T-cell (primary cell): ENCODE measurements around the gene TXLNB. TPM values are rescaled to one million over a fixed set of nuclear protein-coding genes. Genes with fewer than 3 reads are reported as not detected.
A peak's percentile ranks its signal among the peaks of the same experiment; 100 is the strongest.
"Not testable (repeated sequence)": the region's sequence is repeated elsewhere in the genome, so short reads cannot be mapped to it uniquely, and the experiment has no call there.

Source experiments
- ATAC-seq, 4 experiments: fragments of 200-7000 bp in 3 of 4; fragments of 150-1000 bp in 1 of 4; cut with Tn5 transposase; replicated peaks in 1 of 4; 1 replicate in 3 of 4; 2 replicates in 1 of 4; pipeline ENCODE4 v1.10.0; 2021; ENCODE audit warnings: moderate library complexity in 3 of 4, mild to moderate bottlenecking in 2 of 4, moderate number of reproducible peaks in 1 of 4
- CTCF ChIA-PET, 2 donors: fragments of 300-600 bp; sonication (Branson Sonifier 250); formaldehyde crosslinking; loops; one replicate each; lab custom pipeline; 2022; ENCODE audit warnings: antibody characterized with exemption in 2 of 2; lab: Charles Lee
- POLR2A ChIA-PET, 2 donors: fragments of 300-600 bp; sonication (Branson Sonifier 250); formaldehyde crosslinking; loops; one replicate each; lab custom pipeline; 2022; ENCODE audit warnings: antibody characterized with exemption in 2 of 2; lab: Charles Lee
- DNase-seq, 35 experiments: peaks; one replicate each; pipeline versions ENCODE4 v3.0.0 to v3.0.0-alpha.2; 2013 to 2023
- H3K27ac ChIP-seq: one replicate; pipeline ENCODE4 v1.5.1; 2013; ENCODE audit warnings: low read length
- H3K27me3 ChIP-seq, 2 experiments: replicated peaks in 1 of 2; 1 replicate in 1 of 2; 2 replicates in 1 of 2; pipeline versions ENCODE4 v1.6.1 to v1.7.0; 2013; ENCODE audit warnings: low read length in 1 of 2, mixed read lengths in 1 of 2; ENCODE audit not compliant: control insufficient read depth in 2 of 2, insufficient read depth in 2 of 2; ENCODE audit errors: extremely low read depth in 1 of 2
- H3K36me3 ChIP-seq, 2 donors: 1 replicate in 1 of 2; 2 replicates in 1 of 2; pipeline versions ENCODE4 v1.6.1 to v1.7.0; 2013; ENCODE audit warnings: low read length in 1 of 2; ENCODE audit not compliant: control insufficient read depth in 2 of 2, insufficient read depth in 1 of 2; ENCODE audit errors: extremely low read depth in 1 of 2
- H3K4me1 ChIP-seq, 2 experiments: 1 replicate in 1 of 2; 2 replicates in 1 of 2; pipeline versions ENCODE4 v1.6.1 to v1.7.0; 2013; ENCODE audit warnings: low read length in 2 of 2, mixed read lengths in 1 of 2; ENCODE audit not compliant: insufficient read depth in 2 of 2, control insufficient read depth in 1 of 2; ENCODE audit errors: extremely low read depth in 1 of 2
- H3K4me3 ChIP-seq, 2 donors: 1 replicate in 1 of 2; 2 replicates in 1 of 2; pipeline versions ENCODE4 v1.5.1 to v1.7.0; 2013; ENCODE audit warnings: mild to moderate bottlenecking in 2 of 2, low read length in 1 of 2, moderate library complexity in 1 of 2; ENCODE audit not compliant: control insufficient read depth in 1 of 2; ENCODE audit errors: extremely low read depth in 1 of 2
- H3K9me3 ChIP-seq: 2 replicates; pipeline ENCODE4 v1.7.0; 2013
- H3K27ac Mint-ChIP-seq, 2 donors: one replicate each; pipeline ENCODE4 v1.8.0; 2020 to 2021; ENCODE audit warnings: mild to moderate bottlenecking in 2 of 2, mixed read lengths in 2 of 2
- H3K27me3 Mint-ChIP-seq, 2 donors: one replicate each; pipeline ENCODE4 v1.8.0; 2021 to 2022; ENCODE audit warnings: mixed read lengths in 2 of 2
- H3K36me3 Mint-ChIP-seq: one replicate; pipeline ENCODE4 v1.8.0; 2021; ENCODE audit warnings: mixed read lengths
- H3K4me1 Mint-ChIP-seq, 3 donors: one replicate each; pipeline ENCODE4 v1.8.0; 2020 to 2022; ENCODE audit warnings: mixed read lengths in 3 of 3, mild to moderate bottlenecking in 1 of 3
- H3K4me3 Mint-ChIP-seq, 3 donors: one replicate each; pipeline ENCODE4 v1.8.0; 2020 to 2022; ENCODE audit warnings: mild to moderate bottlenecking in 3 of 3, mixed read lengths in 3 of 3, moderate library complexity in 3 of 3
- H3K9me3 Mint-ChIP-seq, 3 donors: one replicate each; pipeline ENCODE4 v1.8.0; 2020 to 2022; ENCODE audit warnings: mixed read lengths in 3 of 3
- WGBS: methylation state at CpG from one replicate; pipeline ENCODE4 v1.1.5; 2013; ENCODE audit warnings: missing lambda C conversion rate; ENCODE audit not compliant: insufficient coverage; 5-methylcytosine and 5-hydroxymethylcytosine counted together
- total RNA-seq, 35 experiments: library from RNA in 6 of 35; stranded (reverse) in 6 of 35; fragments of 120-200 nt in 1 of 35; gene quantifications; one replicate each; pipeline versions ENCODE4 v1.2.1 to v1.2.4 and lab custom pipeline; 2013 to 2026

TXLNB gene
- total RNA-seq, 5 donors from 2014 or later (not counting 1 experiment from before 2014, with no cell fraction given): 0.41 to 0.92 (median 0.72) TPM

GRCh38 chr6:139294090-139294489 is 2.3 kb upstream of the TXLNB start:
- no CpG with 5 or more reads among the region's 2 CpGs for WGBS
- Mint-ChIP-seq H3K36me3 (peaks cover under 1% of the 10 kb centered on the region), H3K4me1 (peaks cover 55 to 74% (median 61%) of the 10 kb centered on the region in 3 donors), H3K9me3 (no peaks in the 10 kb centered on the region), H3K27ac (peak overlapping the region; percentile 83), H3K27me3 (no peaks in the 10 kb centered on the region), H3K4me3 (no peak overlapping the region)
- Histone ChIP-seq H3K4me1 (peaks cover 30 to 32% of the 10 kb centered on the region in 2 experiments), H3K27me3 (no peaks in the 10 kb centered on the region), H3K27ac (peak overlapping the region; percentile 95), H3K36me3 (no peaks in the 10 kb centered on the region), H3K9me3 (no peaks in the 10 kb centered on the region), H3K4me3 (no peak overlapping the region)
- ATAC-seq (no peak), DNase-seq (peak in 1 of 35 experiments; percentile 18)
- ChIA-PET POLR2A (interaction anchor here in 1 of 2 donors (0.6 kb wide), 1 partner anchor 128 kb away, joined by 5 read pairs; no protein-coding TSS in a partner anchor), CTCF (interaction anchor here in 1 of 2 donors (0.8 kb wide), 1 partner anchor 70 kb away, joined by 3 read pairs; no protein-coding TSS in a partner anchor)

- Histone ChIP-seq H3K27ac (peak overlapping the region; percentile 95), H3K4me1 (peaks cover 30 to 34% of the 10 kb centered on the region in 2 experiments)
- H3K27me3 ChIP-seq, H3K9me3 ChIP-seq, H3K9me3 Mint-ChIP-seq, DNase-seq, H3K36me3 ChIP-seq, H3K4me3 ChIP-seq, ATAC-seq, H3K27me3 Mint-ChIP-seq, H3K36me3 Mint-ChIP-seq, POLR2A ChIA-PET: not testable (repeated sequence)
- WGBS: 100% methylated on average over 4 of the region's 10 CpGs
- peak overlapping the region; percentile 97 to 98 for H3K27ac Mint-ChIP-seq
- peaks cover 60 to 76% (median 67%) of the 10 kb centered on the region in 3 donors for H3K4me1 Mint-ChIP-seq
- CTCF ChIA-PET: interaction anchor here (0.6 to 1.5 kb wide), 6 partner anchors 71 to 198 kb away, joined by 3 to 14 read pairs (median 5); no protein-coding TSS in a partner anchor
- H3K4me3 Mint-ChIP-seq: peak overlapping the region in 1 of 3 donors; percentile 77
Measured at GRCh38 chr6:139293230-139293629, 1.4 kb upstream of the TXLNB start.

GRCh38 chr6:139290787-139291311 is 949 bp downstream of the TXLNB start:
- Histone ChIP-seq H3K27me3 (no peaks in the 10 kb centered on the region), H3K27ac (peak overlapping the region; percentile 95), H3K36me3 (no peaks in the 10 kb centered on the region), H3K9me3 (no peaks in the 10 kb centered on the region), H3K4me3 (peak overlapping the region in 1 of 2 donors; percentile 44), H3K4me1 (peaks cover 30 to 34% of the 10 kb centered on the region in 2 experiments)
- peak overlapping the region; percentile 67 to 77 (median 74) for H3K4me3 Mint-ChIP-seq
- peak overlapping the region; percentile 97 to 98 for H3K27ac Mint-ChIP-seq
- DNase-seq (peak in 26 of 35 experiments; percentile 2 to 84 (median 36)), ATAC-seq (peak; percentile 52 to 82 (median 71))
- 0% methylated on average over 2 of the region's 5 CpGs for WGBS
- ChIA-PET POLR2A (interaction anchor here (0.6 to 1.1 kb wide), 8 partner anchors 11 to 149 kb away, joined by 3 to 6 read pairs (median 4); partner anchors contain the start of gene CITED2 (in 2 of the 2)), CTCF (interaction anchor here (0.5 to 2.1 kb wide), 9 partner anchors 13 to 620 kb away, joined by 3 to 14 read pairs (median 4); no protein-coding TSS in a partner anchor)
- H3K4me1 Mint-ChIP-seq: peaks cover 56 to 72% (median 67%) of the 10 kb centered on the region in 3 donors
- peaks cover 7% of the 10 kb centered on the region for H3K36me3 Mint-ChIP-seq
- H3K27me3 Mint-ChIP-seq: no peaks in the 10 kb centered on the region
- H3K9me3 Mint-ChIP-seq: peaks cover 0 to 5% (median 0%) of the 10 kb centered on the region in 3 donors

- Histone ChIP-seq H3K4me3 (no peak overlapping the region), H3K4me1 (peaks cover 28 to 30% of the 10 kb centered on the region in 2 experiments), H3K27ac (peak overlapping the region; percentile 95), H3K27me3 (no peaks in the 10 kb centered on the region), H3K36me3 (no peaks in the 10 kb centered on the region), H3K9me3 (no peaks in the 10 kb centered on the region)
- no peak overlapping the region for H3K4me3 Mint-ChIP-seq
- ChIA-PET CTCF (interaction anchor here in 1 of 2 donors (1.1 kb wide), 1 partner anchor 75 kb away, joined by 3 read pairs; no protein-coding TSS in a partner anchor), POLR2A (no interaction called here)
- peaks cover 50 to 64% (median 59%) of the 10 kb centered on the region in 3 donors for H3K4me1 Mint-ChIP-seq
- WGBS: 100% methylated on average over 1 of the region's 10 CpGs
- no peak for DNase-seq
- H3K9me3 Mint-ChIP-seq: peaks cover 0 to 5% (median 0%) of the 10 kb centered on the region in 3 donors
- H3K27me3 Mint-ChIP-seq: no peaks in the 10 kb centered on the region
- no peak for ATAC-seq
- H3K27ac Mint-ChIP-seq: peak overlapping the region in 1 of 2 donors; percentile 98
- peaks cover 7% of the 10 kb centered on the region for H3K36me3 Mint-ChIP-seq
Measured at GRCh38 chr6:139289233-139289632, 2.6 kb downstream of the TXLNB start.

GRCh38 chr6:139288496-139289040 is 3.2 kb downstream of the TXLNB start:
- Mint-ChIP-seq H3K27ac (peak overlapping the region; percentile 23 to 53), H3K4me1 (peaks cover 46 to 60% (median 57%) of the 10 kb centered on the region in 3 donors), H3K27me3 (no peaks in the 10 kb centered on the region), H3K4me3 (no peak overlapping the region), H3K36me3 (peaks cover 10% of the 10 kb centered on the region), H3K9me3 (peaks cover 0 to 5% (median 0%) of the 10 kb centered on the region in 3 donors)
- CTCF ChIA-PET: interaction anchor here (1.1 kb wide), 2 partner anchors 37 to 76 kb away, joined by 3 to 5 read pairs; no protein-coding TSS in a partner anchor
- Histone ChIP-seq H3K27ac (no peak overlapping the region), H3K36me3 (no peaks in the 10 kb centered on the region), H3K4me1 (peaks cover 27 to 30% of the 10 kb centered on the region in 2 experiments), H3K4me3 (no peak overlapping the region), H3K9me3 (no peaks in the 10 kb centered on the region), H3K27me3 (no peaks in the 10 kb centered on the region)
- DNase-seq (no peak), ATAC-seq (no peak)
- 100% methylated on average over 4 of the region's 8 CpGs for WGBS
- POLR2A ChIA-PET: no interaction called here

- Mint-ChIP-seq H3K36me3 (peaks cover 10% of the 10 kb centered on the region), H3K9me3 (peaks cover 0 to 5% (median 0%) of the 10 kb centered on the region in 3 donors), H3K4me1 (peaks cover 40 to 53% (median 53%) of the 10 kb centered on the region in 3 donors), H3K27ac (peak overlapping the region; percentile 10 to 23), H3K4me3 (no peak overlapping the region), H3K27me3 (no peaks in the 10 kb centered on the region)
- no peak overlapping the region for H3K27ac ChIP-seq
- DNase-seq: no peak
- 100% methylated on average over 2 of the region's 2 CpGs for WGBS
- no peaks in the 10 kb centered on the region for H3K9me3 ChIP-seq
- H3K27me3 ChIP-seq: no peaks in the 10 kb centered on the region
- ATAC-seq: no peak
- CTCF ChIA-PET: interaction anchor here in 1 of 2 donors (1.1 kb wide), 1 partner anchor 37 kb away, joined by 5 read pairs; no protein-coding TSS in a partner anchor
- no peak overlapping the region for H3K4me3 ChIP-seq
- peaks cover 22 to 29% of the 10 kb centered on the region in 2 experiments for H3K4me1 ChIP-seq
- POLR2A ChIA-PET: no interaction called here
- no peaks in the 10 kb centered on the region for H3K36me3 ChIP-seq
Measured at GRCh38 chr6:139287868-139288267, 3.9 kb downstream of the TXLNB start.
